MV-4-11 (cell line): ENCODE data around the gene CCDC170.

Experiments
- DNase-seq: peaks from one replicate; lab custom pipeline; 2025; lab: John Stamatoyannopoulos, UW

CCDC170 gene

GRCh38 chr6:151658091-151658490, 164.3 kb downstream of the CCDC170 start:
- no peak for DNase-seq

- no peak for DNase-seq
These were observed 165.4 kb downstream of the CCDC170 start for GRCh38 chr6:151659212-151659611.

- DNase-seq: no peak
These were observed 167.7 kb downstream of the CCDC170 start for GRCh38 chr6:151661509-151661908.

DNA sequence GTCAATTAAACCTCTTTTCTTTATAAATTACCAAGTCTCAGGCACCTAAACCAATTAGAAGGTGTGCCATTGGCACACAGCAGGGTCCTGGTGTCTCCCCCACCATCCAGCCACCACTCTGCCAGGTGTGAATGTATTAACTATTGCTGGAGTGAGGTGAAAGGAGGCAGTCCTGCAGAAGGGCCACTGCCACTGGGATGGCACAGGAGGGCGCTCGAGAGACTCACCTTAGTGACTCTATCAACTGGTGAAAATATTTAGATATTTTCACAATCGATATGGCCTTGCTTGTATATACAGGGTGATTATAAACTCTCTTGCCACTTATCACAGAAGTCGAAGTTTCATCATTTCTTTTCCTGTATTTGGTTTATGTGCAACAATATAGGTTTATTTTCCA, 168.1 kb downstream of the CCDC170 start:
- DNase-seq: no peak

- DNase-seq: no peak
These were observed 169.7 kb downstream of the CCDC170 start for GRCh38 chr6:151663559-151663958.

DNA sequence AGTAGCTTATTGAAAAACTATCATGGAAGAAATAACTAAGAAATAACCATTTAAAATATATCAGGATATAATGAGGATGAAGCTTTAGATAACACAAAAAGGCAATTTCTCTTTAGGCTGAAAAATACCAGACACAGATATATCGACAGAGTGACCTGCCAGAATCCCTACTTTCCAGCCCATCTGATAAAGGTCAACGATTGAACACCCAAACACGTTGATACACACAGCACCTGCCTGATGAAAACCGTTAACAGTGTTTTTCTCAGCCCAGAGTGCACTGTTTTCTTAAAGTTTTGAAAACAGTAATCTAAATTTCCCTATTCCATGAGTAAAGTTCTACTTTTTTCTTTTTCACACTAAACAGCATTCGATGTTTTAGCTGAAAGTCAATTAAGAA, 170.6 kb downstream of the CCDC170 start:
- DNase-seq: no peak

- DNase-seq: no peak
These were observed 171.5 kb downstream of the CCDC170 start for GRCh38 chr6:151665329-151665728.

DNA sequence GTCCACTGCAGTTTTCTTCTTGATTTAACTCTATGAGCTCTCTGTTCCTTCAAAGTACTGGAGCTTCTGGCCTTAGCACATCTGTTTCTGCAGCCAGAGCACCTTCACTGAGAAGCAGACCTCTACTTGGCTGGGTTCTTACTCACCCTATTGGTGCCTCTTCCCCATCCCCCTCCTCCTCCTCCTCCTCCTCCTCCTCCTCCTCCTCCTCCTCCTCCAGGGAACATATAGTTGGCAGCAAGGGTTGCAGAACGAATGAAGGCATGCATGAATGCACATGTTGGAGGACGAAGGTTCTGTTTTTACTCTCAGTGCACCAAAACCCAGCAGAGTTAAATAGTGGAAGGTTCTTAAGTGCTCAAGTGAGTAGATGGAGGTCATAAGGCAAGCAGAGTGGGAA, 172.7 kb downstream of the CCDC170 start:
- DNase-seq: no peak

GRCh38 chr6:151669208-151669560, 175.4 kb downstream of the CCDC170 start:
- no peak for DNase-seq

- no peak for DNase-seq
These were observed 176.3 kb downstream of the CCDC170 start for GRCh38 chr6:151670116-151670515.
